Middle frontal gyrus (tissue), 1 donor: Measurements from ENCODE around the gene CREB3L1.

Source experiments
- DNase-seq: peaks from one replicate; pipeline ENCODE4 v3.0.0-alpha.2; 2015; ENCODE audit warnings: low spot score; ENCODE audit errors: extremely low spot score

The CREB3L1 gene

DNA sequence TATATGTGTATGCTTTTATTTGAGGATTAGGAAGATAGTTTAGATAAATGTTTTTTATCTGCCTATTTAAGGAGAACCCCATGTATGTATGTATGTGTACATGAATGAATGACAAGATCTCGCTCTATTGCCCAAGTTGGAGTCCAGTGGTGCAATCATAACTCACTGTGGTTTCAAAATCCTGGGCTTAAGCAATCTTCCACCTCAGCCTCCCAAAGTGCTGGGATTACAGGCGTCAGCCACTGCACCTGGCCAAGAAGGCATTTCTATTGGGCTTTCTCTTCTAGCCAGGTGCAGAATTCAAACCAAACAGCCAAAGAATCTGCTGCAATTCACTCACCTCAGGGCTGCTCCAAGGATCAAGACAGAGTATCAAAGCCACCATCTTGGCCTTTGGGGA is 44.3 kb downstream of the CREB3L1 start:
- DNase-seq: no peak

DNA sequence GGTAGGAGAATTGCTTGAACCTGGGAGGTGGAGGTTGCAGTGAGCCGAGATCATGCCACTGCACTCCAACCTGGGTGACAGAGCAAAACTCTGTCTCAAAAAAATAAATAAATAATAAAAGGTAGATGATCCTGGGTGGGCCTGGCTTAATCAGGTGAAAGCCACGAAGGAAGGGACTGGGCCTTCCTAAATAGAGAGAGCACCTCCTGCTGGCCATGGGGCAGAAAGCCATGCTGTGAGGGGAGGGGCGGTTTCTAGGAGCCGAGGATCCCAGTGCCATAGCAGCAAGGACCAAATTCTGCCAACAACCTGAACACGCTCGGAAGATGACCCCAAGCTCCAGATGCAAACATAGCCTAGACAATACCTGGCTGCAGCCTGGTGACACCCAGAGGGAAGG is 45.3 kb downstream of the CREB3L1 start:
- no peak for DNase-seq

DNA sequence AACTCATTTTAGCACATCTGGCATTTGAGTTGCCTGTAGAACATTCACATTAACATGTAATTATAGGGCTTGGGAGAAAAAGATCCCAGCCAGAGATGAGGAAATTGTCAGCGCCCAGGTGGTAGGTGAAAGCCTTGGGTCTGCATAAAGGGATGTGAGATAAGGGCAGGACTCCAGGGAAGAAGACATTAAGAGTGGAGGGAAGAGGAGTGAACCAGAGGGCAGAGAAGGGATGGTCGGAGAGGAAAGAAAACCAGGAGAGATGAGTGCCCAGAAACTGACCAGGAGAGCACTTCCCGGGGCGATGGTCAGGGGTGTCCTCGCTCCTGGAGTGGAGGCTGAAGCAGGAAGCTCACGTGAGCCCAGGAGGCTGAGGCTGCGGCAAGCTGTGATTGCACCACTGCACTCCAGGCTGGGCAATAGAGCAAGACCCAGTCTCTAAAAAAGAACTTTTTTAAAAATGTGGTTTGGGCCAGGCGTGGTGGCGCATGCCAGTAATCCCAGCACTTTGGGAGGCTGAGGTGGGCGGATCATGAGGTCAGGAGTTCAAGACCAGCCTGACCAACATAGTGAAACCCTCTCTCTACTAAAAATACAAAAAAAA is 49.5 kb downstream of the CREB3L1 start:
- DNase-seq: no peak

DNA sequence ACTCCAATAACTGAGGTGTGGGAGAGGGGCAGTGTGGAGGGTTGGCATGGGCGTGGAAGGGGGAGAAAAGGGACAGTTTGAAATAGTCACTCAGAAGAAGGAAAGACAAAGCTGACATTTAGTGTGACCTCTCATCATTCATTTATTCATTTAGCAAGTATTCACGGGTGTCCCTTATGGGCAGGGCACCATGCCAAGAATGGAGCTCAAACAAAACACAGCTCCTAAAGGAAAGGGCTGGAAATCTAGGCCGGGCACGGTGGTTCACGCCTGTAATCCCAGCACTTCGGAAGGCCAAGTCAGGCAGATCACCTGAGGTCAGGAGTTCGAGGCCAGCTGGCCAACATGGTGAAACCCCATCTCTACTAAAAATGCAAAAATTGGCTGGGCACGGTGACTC is 50.4 kb downstream of the CREB3L1 start:
- DNase-seq: no peak

DNA sequence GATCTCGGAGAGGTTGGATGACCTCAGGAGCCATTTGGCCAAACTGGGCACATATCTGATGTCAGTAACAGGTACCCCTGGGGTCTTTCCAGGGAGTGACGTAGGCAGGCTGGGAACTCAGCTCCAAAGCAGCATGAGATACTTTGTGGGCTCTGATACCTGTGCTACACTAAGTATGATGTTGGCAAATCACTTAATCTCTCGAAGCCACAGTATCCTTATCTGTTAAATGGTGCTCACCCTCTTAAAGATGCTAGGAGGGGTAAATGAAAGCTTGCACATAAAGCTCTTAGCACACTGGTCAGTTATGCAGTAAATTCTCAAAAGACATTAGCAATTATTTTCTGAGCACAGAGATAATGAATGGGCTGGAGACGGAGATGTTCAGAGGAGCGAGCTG is 52.7 kb downstream of the CREB3L1 start:
- no peak for DNase-seq

DNA sequence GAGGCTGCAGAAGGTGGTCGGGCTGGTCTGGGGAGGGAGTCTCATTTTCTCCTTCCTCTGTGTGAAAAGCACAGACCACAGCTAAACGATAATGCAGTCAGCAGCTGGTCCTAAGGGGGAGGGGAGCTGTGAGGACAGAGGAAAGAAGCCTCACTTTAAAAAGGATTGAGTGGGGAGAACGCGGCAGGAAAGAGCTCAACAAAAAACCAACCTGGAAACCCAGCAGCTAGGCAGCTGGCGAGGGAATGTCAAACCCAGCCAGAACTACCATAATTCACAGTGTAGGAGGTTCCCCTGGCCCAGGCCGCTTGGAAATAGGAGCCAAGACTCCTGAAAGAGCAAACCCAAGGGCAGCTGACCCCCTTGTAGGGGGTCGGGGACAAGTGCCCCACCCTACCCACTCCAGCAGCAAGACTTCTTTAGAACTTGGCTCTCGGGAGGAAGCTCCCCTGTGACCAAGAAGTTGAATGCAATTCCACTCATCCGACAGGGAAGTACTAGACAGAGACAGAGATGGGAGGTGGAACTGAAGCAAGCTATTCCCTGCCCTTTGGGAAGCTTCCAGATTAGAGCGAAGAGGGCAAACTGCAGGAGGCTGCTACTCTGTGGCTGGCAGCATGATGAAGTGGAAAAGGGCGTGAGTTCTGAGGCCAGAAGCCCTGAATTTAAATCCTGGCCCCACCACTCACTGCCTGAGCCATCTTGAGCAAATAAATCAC is 53.3 kb downstream of the CREB3L1 start:
- DNase-seq: no peak

DNA sequence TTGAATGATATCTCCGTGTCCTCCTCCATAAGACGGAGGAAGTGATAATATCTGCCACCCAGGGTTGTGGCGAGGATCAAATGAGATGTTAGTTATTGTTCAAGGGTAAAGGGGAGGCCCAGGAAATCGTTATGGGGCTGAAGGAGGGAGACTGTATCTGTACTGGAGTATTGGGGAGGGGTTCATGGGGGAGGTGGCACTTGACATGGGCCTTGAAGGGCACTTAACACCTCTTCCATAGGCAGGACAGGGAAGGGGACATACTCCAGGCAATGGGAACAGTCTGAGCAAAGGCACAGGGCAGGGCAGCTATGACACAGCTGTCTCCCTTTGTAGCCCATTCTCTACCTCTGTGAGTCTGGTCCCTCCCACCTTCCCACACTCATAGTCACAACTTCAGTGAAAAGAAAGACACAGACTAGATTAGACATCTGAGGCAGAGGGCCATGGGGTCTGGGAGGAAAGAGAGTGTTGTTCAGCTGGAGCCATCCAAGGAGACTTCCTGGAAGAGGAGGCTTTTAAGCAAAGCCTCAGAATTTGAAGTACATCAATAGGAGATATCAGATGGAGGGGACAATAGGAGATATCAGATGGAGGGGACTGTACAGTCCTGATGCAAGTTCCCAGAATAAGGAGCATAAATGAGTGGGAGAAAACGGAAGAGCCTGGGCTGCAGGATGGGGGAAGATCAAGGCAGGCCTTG is 54.0 kb downstream of the CREB3L1 start:
- DNase-seq: no peak

DNA sequence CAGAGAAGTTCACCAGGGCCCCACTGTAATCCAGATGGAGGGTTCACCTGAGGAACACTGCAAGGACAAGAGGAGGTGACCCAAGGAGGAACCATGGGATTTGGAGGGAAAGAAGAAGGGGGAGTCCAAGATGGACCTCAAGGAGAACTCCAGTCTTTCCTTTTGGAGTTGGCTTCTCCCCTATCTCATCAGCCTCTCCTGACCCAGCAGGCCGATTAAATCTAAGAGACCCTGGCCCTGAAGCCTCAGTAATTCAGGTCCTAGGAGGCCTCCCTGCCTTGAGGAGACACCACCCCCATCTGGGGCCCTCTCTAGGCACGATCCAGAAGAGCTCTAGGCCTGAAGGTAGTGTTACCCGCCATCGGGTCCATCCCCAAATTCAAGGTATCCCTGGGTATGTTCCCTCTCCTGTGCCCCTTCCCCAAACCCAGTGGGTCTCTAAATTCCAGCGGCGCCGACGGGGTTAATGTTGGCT is 54.7 kb downstream of the CREB3L1 start:
- no peak for DNase-seq

DNA sequence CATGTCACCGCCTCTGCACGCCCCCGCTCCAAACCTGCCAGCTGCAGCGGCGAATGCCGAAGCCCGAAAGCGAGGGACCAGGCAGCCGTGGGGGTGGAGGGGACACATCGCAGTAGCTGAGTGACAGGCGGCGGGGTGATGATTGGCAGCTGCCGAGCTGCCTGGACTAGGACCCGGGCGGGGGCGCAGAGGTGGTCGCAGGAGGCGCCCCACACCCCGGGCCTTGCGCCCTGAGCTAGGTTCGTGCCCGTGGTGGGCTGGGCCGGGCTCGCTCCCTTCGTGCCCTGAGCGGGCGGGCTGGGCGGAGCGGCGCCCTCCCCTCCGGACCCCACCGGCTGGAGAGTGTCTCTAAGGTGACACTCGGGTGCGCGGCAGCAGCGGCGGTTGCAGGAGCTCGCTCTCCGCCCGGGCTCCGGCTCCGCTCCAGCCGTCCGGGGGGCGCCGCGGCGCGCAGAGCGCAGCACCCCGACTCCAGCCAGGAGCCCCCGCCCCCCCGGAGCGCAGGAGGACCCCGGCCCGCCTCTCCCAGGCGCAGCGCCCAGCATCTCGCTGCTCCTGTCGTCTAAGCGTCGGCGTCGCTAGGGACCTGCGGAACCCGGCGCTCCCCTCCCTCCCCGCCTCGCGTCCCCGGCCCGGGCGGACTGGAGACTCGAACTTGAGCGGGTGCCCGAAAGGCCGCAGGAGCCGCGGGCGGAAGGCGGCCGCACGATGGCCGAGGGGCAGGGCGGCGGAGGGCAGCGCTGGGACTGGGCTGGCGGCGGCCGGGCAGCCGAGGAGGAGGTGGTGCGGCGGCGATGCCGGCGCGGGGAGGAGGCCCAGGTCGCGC is 55.3 kb downstream of the CREB3L1 start:
- no peak for DNase-seq

DNA sequence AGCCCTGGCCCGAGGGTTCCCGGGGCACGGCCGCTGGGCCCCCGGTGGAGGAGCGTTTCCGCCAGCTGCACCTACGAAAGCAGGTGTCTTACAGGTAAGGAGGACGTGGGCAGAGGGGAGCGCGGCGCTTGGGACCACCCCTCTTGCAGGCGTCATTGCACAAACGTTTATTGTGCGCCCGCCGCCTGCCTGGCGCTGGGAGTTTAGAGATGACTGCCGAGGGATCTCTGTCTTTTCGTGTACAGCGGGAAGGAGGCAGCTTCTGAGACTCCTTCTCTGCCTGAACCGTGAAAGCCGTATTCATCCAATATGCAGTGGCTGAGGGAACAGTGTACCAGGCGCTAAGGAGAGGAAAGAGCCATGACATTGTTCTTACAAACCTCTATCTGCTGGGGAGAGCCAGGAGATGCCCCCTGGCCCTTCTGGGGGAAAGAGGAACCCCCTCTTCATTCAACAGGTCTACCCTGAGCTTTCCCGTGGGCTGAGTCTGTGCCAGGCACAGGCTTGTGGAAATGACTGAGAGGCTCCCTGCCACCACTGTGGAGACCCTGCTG is 56.0 kb downstream of the CREB3L1 start:
- DNase-seq: no peak

DNA sequence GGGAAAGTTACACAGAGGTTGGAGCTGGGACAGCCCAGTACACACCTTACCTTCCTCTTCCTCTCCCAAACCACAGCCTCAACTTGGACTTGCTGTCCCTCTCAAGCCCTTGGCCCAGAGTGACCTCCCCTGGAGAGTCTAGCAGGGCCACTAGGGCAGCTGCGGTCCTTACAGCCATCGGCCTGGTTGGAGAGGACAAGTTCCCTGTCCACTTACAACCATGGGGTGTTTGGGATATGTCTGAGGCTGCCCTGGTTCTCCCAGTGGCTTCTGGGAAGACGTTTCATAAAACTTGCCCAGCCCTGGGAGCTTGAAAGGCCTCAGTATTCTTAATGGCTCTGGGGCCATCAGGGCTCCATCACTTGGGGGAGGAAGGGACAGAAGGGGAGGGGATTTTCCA is 56.7 kb downstream of the CREB3L1 start:
- no peak for DNase-seq

DNA sequence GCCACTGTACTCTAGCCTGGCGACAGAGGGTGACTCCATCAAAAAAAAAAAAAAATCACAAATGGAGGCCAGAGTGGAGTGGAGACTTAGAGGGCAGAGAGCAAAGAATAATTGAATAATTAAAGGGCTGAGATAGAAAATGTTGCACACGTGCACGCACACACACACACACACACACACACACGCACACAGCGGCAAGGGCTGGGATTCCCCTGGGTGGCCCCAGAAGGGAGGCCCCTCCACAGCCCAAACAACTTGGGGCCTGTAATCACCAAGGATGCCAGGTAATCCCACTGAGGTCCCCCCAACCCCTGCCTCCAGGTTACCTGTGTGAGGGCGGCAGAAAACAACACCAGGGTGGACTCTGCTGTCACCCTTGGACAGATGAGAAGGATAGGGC is 57.8 kb downstream of the CREB3L1 start:
- no peak for DNase-seq

DNA sequence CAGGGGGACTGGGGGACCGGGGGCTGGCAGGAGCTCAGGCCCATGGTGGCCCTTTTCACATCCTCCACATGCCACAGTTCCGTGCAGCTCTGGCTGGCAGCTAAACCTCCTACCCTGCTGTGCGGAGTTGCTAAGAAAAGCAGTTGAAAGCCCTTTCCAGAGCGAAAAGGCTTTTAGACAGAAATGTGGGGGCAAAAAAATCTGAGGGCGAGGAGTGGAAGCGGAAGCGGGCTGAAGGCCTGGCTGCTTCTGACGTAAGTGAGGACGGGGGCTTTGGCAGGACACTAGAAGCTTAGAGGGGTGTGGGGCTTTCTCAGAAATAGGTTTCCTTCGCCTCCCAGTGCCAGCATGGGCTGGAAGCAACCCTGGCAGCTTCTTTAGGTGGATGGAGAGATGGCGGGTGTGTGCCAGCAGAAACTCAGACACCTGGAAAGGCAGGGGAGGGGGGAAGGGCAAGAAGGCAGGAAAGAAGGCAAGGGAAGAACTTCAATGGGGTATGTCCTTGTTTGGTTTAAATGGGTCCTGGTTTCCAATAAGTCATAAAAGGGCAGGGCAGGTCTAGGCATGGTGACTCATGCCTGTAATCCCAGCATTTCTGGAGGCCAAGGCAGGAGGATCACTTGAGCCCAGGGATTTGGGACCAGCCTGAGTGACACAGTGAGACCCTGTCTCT is 58.6 kb downstream of the CREB3L1 start:
- DNase-seq: peak; percentile 67

DNA sequence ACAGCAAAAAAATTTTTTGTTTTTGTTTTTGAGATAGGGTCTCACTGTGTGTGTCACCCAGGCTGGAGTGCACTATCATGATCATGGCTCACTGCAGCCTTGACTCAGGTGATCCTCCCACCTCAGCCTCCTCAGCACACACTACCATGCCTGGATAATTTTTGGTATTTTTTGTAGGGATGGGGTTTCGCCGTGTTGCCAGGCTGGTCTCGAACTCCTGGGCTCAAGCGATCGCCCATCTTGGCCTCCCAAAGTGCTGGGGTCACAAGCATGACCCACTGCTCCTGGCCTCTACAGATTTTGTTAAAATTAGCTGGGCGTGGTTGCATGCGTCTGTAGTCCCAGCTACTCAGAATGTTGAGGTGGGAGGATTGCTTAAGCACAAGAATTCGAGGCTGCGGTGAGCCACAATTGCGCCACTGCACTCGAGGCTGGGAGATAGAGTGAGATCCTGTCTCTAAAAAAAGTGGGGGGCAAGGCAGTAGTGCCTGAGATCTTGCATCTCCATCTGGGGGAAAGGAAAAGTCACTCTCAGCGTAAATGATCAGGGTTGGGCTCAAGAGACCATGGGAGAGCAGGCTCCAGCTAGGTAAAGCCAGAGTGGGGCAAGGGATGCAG is 59.2 kb downstream of the CREB3L1 start:
- DNase-seq: no peak

DNA sequence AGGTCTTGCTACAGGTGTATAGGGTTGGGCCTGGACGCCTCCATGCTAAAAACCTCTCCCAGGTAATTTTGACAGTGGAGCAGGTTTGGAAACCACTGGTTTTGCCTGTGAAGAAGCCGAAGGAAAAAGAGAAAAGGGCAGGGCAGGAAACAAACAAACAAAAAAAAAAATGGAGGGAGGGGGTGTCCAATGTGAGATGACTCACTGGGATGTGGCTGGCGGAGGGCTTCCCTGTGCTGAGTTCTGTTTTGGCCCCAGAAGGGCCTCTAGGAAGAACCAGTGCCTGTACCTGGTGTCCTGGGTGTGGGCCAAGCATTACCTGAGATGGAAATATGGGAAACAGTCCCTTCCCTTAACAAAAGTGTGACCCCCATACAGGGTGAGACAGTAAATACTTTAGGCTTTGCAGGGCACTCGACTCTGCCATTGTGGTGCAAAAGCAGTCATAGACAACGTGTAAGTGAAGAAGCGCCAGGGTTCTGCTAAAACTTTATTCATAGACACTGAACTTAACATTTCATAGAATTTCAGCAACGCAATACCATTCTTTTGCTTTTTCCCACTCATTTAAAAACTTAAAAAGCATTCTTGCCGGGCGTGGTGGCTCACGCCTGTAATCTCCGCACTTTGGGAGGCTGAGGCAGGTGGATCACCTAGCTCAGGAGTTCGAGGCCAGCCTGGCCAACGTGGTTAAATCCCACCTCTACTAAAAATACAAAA is 60.3 kb downstream of the CREB3L1 start:
- no peak for DNase-seq

DNA sequence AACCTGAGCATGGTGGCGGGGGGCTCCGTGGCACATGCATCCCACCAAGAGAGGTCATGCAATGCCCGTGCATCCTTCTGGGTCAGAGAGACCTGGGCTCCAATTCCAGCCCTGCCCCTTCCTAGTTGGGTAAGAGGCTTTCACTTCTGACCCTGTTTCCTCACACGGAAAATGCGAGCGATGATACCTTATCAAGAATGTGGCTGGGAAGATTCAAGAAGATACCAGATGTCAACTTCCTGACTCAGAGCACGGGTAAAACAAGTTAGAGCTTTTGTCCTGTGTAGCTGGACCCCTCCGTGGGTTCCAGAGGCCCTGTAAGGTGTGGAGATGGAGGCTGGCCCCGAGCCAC is 61.1 kb downstream of the CREB3L1 start:
- no peak for DNase-seq

DNA sequence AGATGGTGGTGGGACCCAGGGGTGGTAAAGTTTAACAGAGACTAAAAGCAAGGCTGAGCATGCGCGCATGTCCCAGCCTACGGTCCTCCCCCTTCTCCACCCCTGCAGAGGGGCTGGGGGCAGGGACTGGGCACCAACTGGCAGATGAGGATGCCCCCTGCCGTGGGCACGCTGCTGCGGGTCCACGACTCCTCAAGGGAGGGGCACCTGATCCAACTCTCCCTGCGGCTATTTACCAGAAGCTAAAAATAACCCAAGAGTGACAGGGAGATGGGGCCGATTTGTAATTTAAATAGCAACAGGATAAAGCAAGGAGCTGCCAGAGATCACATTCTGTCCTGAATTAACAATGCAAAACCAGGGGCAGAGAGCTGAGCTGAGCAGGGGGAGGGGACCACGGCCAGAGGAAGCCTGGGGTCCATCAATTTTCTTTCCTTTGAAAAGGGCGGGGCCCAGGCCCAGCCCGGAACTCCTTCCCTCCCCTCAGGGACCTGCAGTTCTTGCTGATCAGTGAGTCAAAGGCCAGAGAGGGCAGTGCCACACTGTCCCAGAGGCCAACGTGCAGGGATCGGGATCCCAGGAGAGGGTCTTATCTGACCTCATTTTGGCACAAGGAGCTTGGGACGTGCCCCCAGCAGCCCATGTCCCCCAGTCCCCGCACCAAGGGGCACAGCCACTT is 61.7 kb downstream of the CREB3L1 start:
- no peak for DNase-seq

DNA sequence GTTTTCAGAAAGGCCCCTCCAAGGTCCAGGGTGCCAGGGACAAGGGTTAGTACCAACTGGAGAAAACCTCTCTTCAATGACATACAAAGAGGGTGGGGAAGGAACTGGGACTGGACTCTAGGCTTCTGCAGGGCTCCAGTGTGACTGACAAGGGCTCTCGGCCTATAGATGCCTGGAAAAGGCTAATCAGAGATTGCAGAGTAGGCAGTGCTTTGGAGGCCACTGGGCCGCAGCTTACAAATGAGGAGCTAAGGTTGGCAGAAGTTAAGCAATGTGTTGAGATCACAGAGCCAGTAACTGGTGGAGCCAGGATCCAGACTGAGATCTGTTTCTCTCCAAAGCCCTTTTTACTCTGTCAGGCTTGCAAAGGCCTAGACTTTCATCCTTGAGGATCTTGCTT is 62.4 kb downstream of the CREB3L1 start:
- DNase-seq: no peak

DNA sequence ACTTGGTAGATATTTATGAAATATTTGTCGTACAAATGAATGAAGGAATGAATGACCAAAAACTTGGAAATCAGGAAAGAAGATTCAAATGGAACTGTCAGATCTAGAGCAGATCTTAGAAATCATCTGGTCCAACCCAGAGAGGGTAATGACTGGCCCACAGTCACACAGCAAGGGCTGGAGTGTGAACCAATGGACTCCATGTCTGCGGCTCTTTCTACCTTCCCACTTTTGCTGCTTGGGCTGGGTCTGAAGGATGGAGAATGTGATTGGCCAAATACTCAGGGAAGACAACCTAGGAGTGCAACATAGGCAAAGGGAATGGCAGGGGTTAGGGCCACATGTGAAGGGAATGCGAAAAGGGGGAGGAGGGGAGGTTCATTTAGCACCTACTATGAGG is 64.0 kb downstream of the CREB3L1 start:
- no peak for DNase-seq
